Vagina (tissue), 2 donors: ENCODE results near the gene IL33. TPM values are rescaled to one million over a fixed set of nuclear protein-coding genes. Genes with fewer than 3 reads are reported as not detected.
A peak's percentile ranks its signal among the peaks of the same experiment; 100 is the strongest.

ENCODE experiments used
- DNase-seq, 2 donors: peaks; one replicate each; pipeline ENCODE4 v3.0.0-alpha.2; 2017; ENCODE audit errors: extremely low spot score in 2 of 2
- H3K27ac ChIP-seq: fragments of 200-600 bp; sonication (generic); one replicate; pipeline ENCODE4 v1.5.1; 2019
- H3K27me3 ChIP-seq: fragments of 200-600 bp; sonication (generic); one replicate; pipeline ENCODE4 v1.5.1; 2019
- H3K36me3 ChIP-seq, 2 donors: fragments of 200-600 bp; sonication (generic); one replicate each; pipeline ENCODE4 v1.5.1; 2017 to 2019
- H3K4me1 ChIP-seq: fragments of 200-600 bp; sonication (generic); one replicate; pipeline ENCODE4 v1.5.1; 2019
- H3K4me3 ChIP-seq, 2 donors: fragments of 200-600 bp; sonication (generic); 1 replicate in 1 of 2; 2 replicates in 1 of 2; pipeline ENCODE4 v1.5.1; 2016 to 2019
- H3K9me3 ChIP-seq: fragments of 200-600 bp; sonication (generic); one replicate; pipeline ENCODE4 v1.5.1; 2019
- POLR2A ChIP-seq, 2 donors: fragments of 450-650 bp; IDR thresholded peaks; one replicate each; pipeline ENCODE4 v1.6.1; 2017; ENCODE audit warnings: antibody characterized with exemption in 2 of 2, mild to moderate bottlenecking in 2 of 2, moderate library complexity in 2 of 2
- POLR2AphosphoS5 ChIP-seq, 2 donors: sonication (generic); formaldehyde crosslinking; IDR thresholded peaks; one replicate each; pipeline ENCODE4 v1.9.0; 2017; ENCODE audit warnings: antibody characterized with exemption in 2 of 2, mild to moderate bottlenecking in 2 of 2, low read depth in 1 of 2; ENCODE audit not compliant: insufficient read depth in 1 of 2
- intact Hi-C: fragments of 100-400 bp; cut with DNase I; formaldehyde crosslinking; loops from one replicate; pipeline ENCODE4 v1.15.1; 2023
- total RNA-seq: library from RNA; depleted of rRNA; stranded (reverse); fragments of >200 nt; gene quantifications from one replicate; pipeline ENCODE4 v1.2.3, GENCODE V29; 2016
- TF ChIP-seq, protein P1 (sequence below), 3 experiments: fragments of 450-650 bp in 2 of 3; fragments of 200-600 bp in 1 of 3; sonication (generic) in 1 of 3; IDR thresholded peaks; one replicate each; pipeline ENCODE4 v1.5.1; 2017 to 2019; ENCODE audit warnings: antibody characterized with exemption in 3 of 3, mild to moderate bottlenecking in 2 of 3, moderate library complexity in 2 of 3

Gene IL33
- total RNA-seq, 1 donor from 2014 or later = 35.4 TPM

DNA sequence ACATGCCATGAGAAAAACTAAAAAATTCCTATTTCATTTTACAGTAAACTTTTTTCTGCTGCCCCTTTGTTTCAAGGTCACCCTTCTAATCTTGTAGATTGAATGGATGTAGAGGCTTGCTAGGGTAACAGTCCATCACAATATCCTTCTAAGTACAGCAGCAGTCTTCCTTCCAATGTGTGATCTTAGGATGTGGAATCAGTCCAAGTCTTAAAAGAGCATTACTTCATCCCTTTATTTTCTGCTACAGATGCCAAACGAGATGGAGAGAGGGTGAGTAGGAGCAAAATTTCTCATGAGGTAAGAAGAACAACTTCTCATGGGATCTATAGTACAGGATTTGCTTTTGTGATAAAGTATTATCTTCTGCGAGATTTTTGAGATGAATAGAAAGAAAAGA, 704 bp upstream of the IL33 start:
- Histone ChIP-seq H3K9me3 (peaks cover 3% of the 10 kb centered on the region), H3K27ac (peak overlapping the region; percentile 68), H3K4me3 (peak overlapping the region in 1 of 2 donors; percentile 45), H3K27me3 (no peaks in the 10 kb centered on the region), H3K36me3 (no peaks in the 10 kb centered on the region), H3K4me1 (peaks cover 15% of the 10 kb centered on the region)
- no peak for DNase-seq
- intact Hi-C loops = no loop called here
- TF ChIP-seq, protein P1, sequence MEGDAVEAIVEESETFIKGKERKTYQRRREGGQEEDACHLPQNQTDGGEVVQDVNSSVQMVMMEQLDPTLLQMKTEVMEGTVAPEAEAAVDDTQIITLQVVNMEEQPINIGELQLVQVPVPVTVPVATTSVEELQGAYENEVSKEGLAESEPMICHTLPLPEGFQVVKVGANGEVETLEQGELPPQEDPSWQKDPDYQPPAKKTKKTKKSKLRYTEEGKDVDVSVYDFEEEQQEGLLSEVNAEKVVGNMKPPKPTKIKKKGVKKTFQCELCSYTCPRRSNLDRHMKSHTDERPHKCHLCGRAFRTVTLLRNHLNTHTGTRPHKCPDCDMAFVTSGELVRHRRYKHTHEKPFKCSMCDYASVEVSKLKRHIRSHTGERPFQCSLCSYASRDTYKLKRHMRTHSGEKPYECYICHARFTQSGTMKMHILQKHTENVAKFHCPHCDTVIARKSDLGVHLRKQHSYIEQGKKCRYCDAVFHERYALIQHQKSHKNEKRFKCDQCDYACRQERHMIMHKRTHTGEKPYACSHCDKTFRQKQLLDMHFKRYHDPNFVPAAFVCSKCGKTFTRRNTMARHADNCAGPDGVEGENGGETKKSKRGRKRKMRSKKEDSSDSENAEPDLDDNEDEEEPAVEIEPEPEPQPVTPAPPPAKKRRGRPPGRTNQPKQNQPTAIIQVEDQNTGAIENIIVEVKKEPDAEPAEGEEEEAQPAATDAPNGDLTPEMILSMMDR (IDR thresholded peaks at IDR 0.05) = no peak
- TF ChIP-seq POLR2A (IDR thresholded peaks at IDR 0.05) (no peak), POLR2AphosphoS5 (IDR thresholded peaks at IDR 0.05; ENCODE audit: insufficient read depth in 1 of 2, low read depth in 1 of 2) (no peak)

DNA sequence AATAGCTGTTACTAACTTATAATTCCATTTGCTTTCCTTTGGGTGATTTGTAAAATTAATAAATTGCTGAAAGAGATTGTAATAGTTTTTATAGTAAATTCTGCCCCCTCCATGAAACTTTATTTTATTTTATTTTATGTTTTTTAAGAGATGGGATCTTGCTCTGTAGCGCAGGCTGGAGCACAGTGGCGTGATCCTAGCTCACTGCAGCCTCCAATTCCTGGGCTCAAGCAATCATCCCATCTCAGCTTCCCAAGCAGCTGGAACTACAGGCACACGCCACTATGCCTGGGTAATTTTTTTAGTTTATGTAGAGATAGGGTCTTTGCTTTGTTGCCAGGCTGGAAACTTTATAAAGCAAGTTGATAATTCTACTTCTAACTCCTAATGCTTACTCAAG, 395 bp downstream of the IL33 start:
- intact Hi-C loops = no loop called here
- Histone ChIP-seq H3K27me3 (no peaks in the 10 kb centered on the region), H3K9me3 (no peaks in the 10 kb centered on the region), H3K36me3 (no peaks in the 10 kb centered on the region), H3K27ac (peak overlapping the region; percentile 68), H3K4me3 (peak overlapping the region; percentile 38 to 45), H3K4me1 (peaks cover 15% of the 10 kb centered on the region)
- TF ChIP-seq POLR2AphosphoS5 (IDR thresholded peaks at IDR 0.05; ENCODE audit: insufficient read depth in 1 of 2, low read depth in 1 of 2) (no peak), POLR2A (IDR thresholded peaks at IDR 0.05) (no peak)
- TF ChIP-seq, protein P1 (IDR thresholded peaks at IDR 0.05) = no peak
- no peak for DNase-seq

DNA sequence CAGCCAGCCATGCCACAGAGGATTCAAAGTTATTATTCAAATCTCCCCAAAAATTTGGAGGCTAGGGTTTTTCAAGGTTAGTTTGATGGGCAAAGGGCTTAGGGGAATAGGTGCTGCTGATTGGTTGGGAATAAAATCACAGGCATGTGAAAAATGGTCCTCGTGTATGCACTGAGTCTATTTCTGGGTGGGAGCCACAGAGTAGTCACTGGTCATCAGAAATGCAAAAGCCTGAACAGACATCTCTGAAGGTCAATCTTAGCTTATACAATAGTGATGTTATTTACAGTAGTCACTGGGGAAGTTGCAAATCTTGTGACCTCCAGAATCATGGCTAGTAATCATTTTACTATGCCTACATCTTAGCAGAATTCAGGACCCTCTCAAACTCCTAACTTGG, 1.3 kb downstream of the IL33 start:
- H3K27ac ChIP-seq = peak overlapping the region; percentile 68
- peak overlapping the region; percentile 38 to 45 for H3K4me3 ChIP-seq
- no peaks in the 10 kb centered on the region for H3K9me3 ChIP-seq
- peaks cover 21% of the 10 kb centered on the region for H3K4me1 ChIP-seq
- no peaks in the 10 kb centered on the region for H3K27me3 ChIP-seq
- no peak for TF ChIP-seq POLR2AphosphoS5 (IDR thresholded peaks at IDR 0.05; ENCODE audit: insufficient read depth in 1 of 2, low read depth in 1 of 2)
- TF ChIP-seq, protein P1 (IDR thresholded peaks at IDR 0.05) = no peak
- no peak for TF ChIP-seq POLR2A (IDR thresholded peaks at IDR 0.05)
- intact Hi-C loops = no loop called here
- DNase-seq = no peak
- no peaks in the 10 kb centered on the region for H3K36me3 ChIP-seq

DNA sequence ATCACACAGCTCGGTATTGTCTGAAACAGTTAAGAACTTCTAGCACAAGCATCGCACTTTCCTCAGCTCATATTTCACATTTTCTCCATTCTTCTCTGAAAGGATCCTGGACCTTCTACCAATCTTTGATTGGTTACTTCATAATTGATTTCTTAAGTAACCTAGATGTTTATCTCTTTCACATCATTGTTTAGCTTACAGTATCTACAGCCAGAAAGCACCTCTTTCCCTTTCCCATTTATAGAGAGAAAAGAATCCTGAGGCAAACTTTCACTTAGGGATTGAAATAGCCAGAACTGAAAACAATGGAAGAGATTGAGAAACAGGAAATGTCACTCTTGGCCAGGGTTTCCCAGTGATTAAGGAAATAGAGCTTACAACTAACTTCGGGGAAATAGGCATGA, 2.5 kb downstream of the IL33 start:
- intact Hi-C loops = no loop called here
- DNase-seq = no peak
- TF ChIP-seq, protein P1 (IDR thresholded peaks at IDR 0.05) = no peak
- peak; percentile 39 to 77 for TF ChIP-seq POLR2AphosphoS5 (IDR thresholded peaks at IDR 0.05; ENCODE audit: insufficient read depth in 1 of 2, low read depth in 1 of 2)
- TF ChIP-seq POLR2A (IDR thresholded peaks at IDR 0.05) = no peak
- H3K4me1 ChIP-seq = peaks cover 32% of the 10 kb centered on the region
- H3K27ac ChIP-seq = peak overlapping the region; percentile 68
- H3K9me3 ChIP-seq = no peaks in the 10 kb centered on the region
- no peaks in the 10 kb centered on the region for H3K36me3 ChIP-seq
- no peaks in the 10 kb centered on the region for H3K27me3 ChIP-seq
- peak overlapping the region; percentile 17 to 38 for H3K4me3 ChIP-seq

DNA sequence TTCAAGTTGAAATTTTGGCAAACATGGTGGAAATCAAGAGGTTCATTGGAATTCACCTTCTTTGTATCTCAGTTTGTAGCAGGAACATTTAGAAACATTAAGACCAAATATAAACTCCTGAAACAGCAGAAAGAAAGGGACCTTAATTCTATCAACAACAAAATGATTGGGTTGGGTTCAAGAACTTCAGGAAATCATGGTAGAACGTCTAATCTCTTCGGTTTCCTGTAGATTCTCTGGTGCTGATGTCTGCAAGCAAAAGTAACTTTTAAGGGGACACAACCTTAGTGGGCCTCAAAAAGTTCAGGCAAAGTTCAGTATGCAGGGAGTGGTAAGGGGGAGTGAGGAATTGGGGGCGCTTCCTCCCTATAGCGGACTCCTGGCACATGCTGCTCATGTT, 3.4 kb downstream of the IL33 start:
- H3K27me3 ChIP-seq = no peaks in the 10 kb centered on the region
- intact Hi-C loops = no loop called here
- peak overlapping the region; percentile 42 for H3K27ac ChIP-seq
- no peaks in the 10 kb centered on the region for H3K9me3 ChIP-seq
- H3K4me3 ChIP-seq = no peak overlapping the region
- peaks cover 32% of the 10 kb centered on the region for H3K4me1 ChIP-seq
- no peaks in the 10 kb centered on the region for H3K36me3 ChIP-seq
- DNase-seq = no peak
- no peak for TF ChIP-seq POLR2AphosphoS5 (IDR thresholded peaks at IDR 0.05; ENCODE audit: insufficient read depth in 1 of 2, low read depth in 1 of 2)
- no peak for TF ChIP-seq POLR2A (IDR thresholded peaks at IDR 0.05)
- TF ChIP-seq, protein P1 (IDR thresholded peaks at IDR 0.05) = no peak
